GM21390 (cell line): Measurements from ENCODE around the gene EIF1.
"Not testable (repeated sequence)": the region's sequence is repeated elsewhere in the genome, so short reads cannot be mapped to it uniquely, and the experiment has no call there.

Experiments used
- ATAC-seq: cut with Tn5 transposase; IDR thresholded peaks from one replicate; pipeline ENCODE4 v1.9.1; 2021; ENCODE audit not compliant: unreplicated experiment

EIF1 gene

GRCh38 chr17:41697122-41697962 lies 8.7 kb downstream of the EIF1 start:
- no peak for ATAC-seq

GRCh38 chr17:41700843-41701242 lies 12.2 kb downstream of the EIF1 start:
- ATAC-seq: not testable (repeated sequence)

GRCh38 chr17:41702712-41703111 lies 14.0 kb downstream of the EIF1 start:
- ATAC-seq: no peak

- no peak for ATAC-seq
Measured at GRCh38 chr17:41705271-41705991, 16.7 kb downstream of the EIF1 start.

GRCh38 chr17:41707803-41708669 lies 19.4 kb downstream of the EIF1 start:
- ATAC-seq: no peak

- no peak for ATAC-seq
Measured at GRCh38 chr17:41710472-41711090, 21.9 kb downstream of the EIF1 start.

- no peak for ATAC-seq
Measured at GRCh38 chr17:41711669-41712400, 23.1 kb downstream of the EIF1 start, which contains the start of gene GAST. Gene GAST (plus strand): TSS chr17:41712331. CDS start chr17:41715437, 3,106 bp downstream.

- ATAC-seq: no peak
Measured at GRCh38 chr17:41717408-41718286, 29.0 kb downstream of the EIF1 start.

GRCh38 chr17:41718287-41718645 lies 29.6 kb downstream of the EIF1 start:
- ATAC-seq: no peak

GRCh38 chr17:41722231-41722630 lies 33.5 kb downstream of the EIF1 start:
- ATAC-seq: no peak

GRCh38 chr17:41723801-41724475 lies 35.3 kb downstream of the EIF1 start:
- no peak for ATAC-seq

GRCh38 chr17:41724476-41725050 lies 35.9 kb downstream of the EIF1 start:
- ATAC-seq: no peak

- no peak for ATAC-seq
Measured at GRCh38 chr17:41725134-41725533, 36.4 kb downstream of the EIF1 start.

- no peak for ATAC-seq
Measured at GRCh38 chr17:41728056-41728455, 39.4 kb downstream of the EIF1 start.

GRCh38 chr17:41730479-41730878 lies 41.8 kb downstream of the EIF1 start:
- ATAC-seq: no peak

- no peak for ATAC-seq
Measured at GRCh38 chr17:41731836-41732235, 43.2 kb downstream of the EIF1 start.

- no peak for ATAC-seq
Measured at GRCh38 chr17:41733348-41734138, 44.9 kb downstream of the EIF1 start.
